HepG2 (cell line): ENCODE results near the gene MYL6. TPM values are rescaled to one million over a fixed set of nuclear protein-coding genes. Genes with fewer than 3 reads are reported as not detected.

Source experiments
- AGO1 ChIP-seq: fragments of 200-400 bp; formaldehyde crosslinking; IDR thresholded peaks from 2 replicates; pipeline ENCODE4 v1.6.1; 2017; ENCODE audit warnings: mild to moderate bottlenecking, low read depth, low read length, moderate library complexity; ENCODE audit not compliant: poor library complexity, severe bottlenecking
- BCL3 ChIP-seq: sonication (generic); formaldehyde crosslinking; IDR thresholded peaks from 2 replicates; pipeline ENCODE4 v1.5.1; 2020; ENCODE audit warnings: mild to moderate bottlenecking, missing genetic modification reagents, moderate library complexity
- BHLHE40 ChIP-seq: IDR thresholded peaks from 2 replicates; pipeline ENCODE4 v1.6.1; 2011; ENCODE audit warnings: low read length, improper control_type of control experiment
- BRD4 ChIP-seq: sonication (generic); formaldehyde crosslinking; IDR thresholded peaks from 2 replicates; pipeline ENCODE4 v1.4.0; 2020; ENCODE audit warnings: missing genetic modification reagents
- ETV6 ChIP-seq: sonication (generic); formaldehyde crosslinking; conservative IDR thresholded peaks from 2 replicates; pipeline ENCODE4 v1.4.0; 2020; ENCODE audit warnings: missing genetic modification reagents
- FOXA1 ChIP-seq, 2 experiments: fragments of 450-650 bp in 1 of 2; sonication (generic) in 1 of 2; formaldehyde crosslinking in 1 of 2; IDR thresholded peaks; 2 replicates each; pipeline versions ENCODE4 v1.4.0 to v1.6.1; 2016 to 2020; ENCODE audit warnings: missing genetic modification reagents in 1 of 2
- HMGA1 ChIP-seq: sonication (generic); formaldehyde crosslinking; conservative IDR thresholded peaks from 2 replicates; pipeline ENCODE4 v1.4.0; 2020; ENCODE audit warnings: missing genetic modification reagents
- MAFG ChIP-seq: sonication (generic); formaldehyde crosslinking; IDR thresholded peaks from 2 replicates; pipeline ENCODE4 v1.5.1; 2020; ENCODE audit warnings: mild to moderate bottlenecking, missing genetic modification reagents
- MED1 ChIP-seq: sonication (generic); formaldehyde crosslinking; IDR thresholded peaks from 2 replicates; pipeline ENCODE4 v1.4.0; 2020; ENCODE audit warnings: missing genetic modification reagents
- PRDM15 ChIP-seq: sonication (generic); formaldehyde crosslinking; IDR thresholded peaks from 2 replicates; pipeline ENCODE4 v1.4.0; 2020; ENCODE audit warnings: missing genetic modification reagents
- PTBP1 ChIP-seq: fragments of 200-400 bp; formaldehyde crosslinking; IDR thresholded peaks from 2 replicates; pipeline ENCODE4 v1.6.1; 2018; ENCODE audit warnings: low read length, low read depth; ENCODE audit not compliant: poor library complexity, severe bottlenecking
- RBFOX2 ChIP-seq: fragments of 200-400 bp; formaldehyde crosslinking; IDR thresholded peaks from 2 replicates; pipeline ENCODE4 v1.6.1; 2017; ENCODE audit warnings: low read depth, mild to moderate bottlenecking, low read length
- SAP130 ChIP-seq: IDR thresholded peaks from 2 replicates; pipeline ENCODE4 v1.6.1; 2016; ENCODE audit warnings: low read depth
- SUZ12 ChIP-seq: fragments of 150-350 bp; IDR thresholded peaks from 2 replicates; pipeline ENCODE4 v1.6.1; 2014; ENCODE audit warnings: low read depth, low read length
- TBX2 ChIP-seq: sonication (generic); formaldehyde crosslinking; IDR thresholded peaks from 2 replicates; pipeline ENCODE4 v1.5.0; 2020; ENCODE audit warnings: missing genetic modification reagents, mild to moderate bottlenecking, borderline replicate concordance
- TIGD3 ChIP-seq: sonication (generic); formaldehyde crosslinking; IDR thresholded peaks from 2 replicates; pipeline ENCODE4 v1.5.1; 2020; ENCODE audit warnings: mild to moderate bottlenecking, missing genetic modification reagents, borderline replicate concordance
- ZBTB10 ChIP-seq: sonication (generic); formaldehyde crosslinking; IDR thresholded peaks from 2 replicates; pipeline ENCODE4 v1.4.0; 2020; ENCODE audit warnings: missing genetic modification reagents, borderline replicate concordance
- ZNF263 ChIP-seq: sonication (generic); formaldehyde crosslinking; IDR thresholded peaks from 2 replicates; pipeline ENCODE4 v1.4.0; 2020; ENCODE audit warnings: missing genetic modification reagents
- ZNF703 ChIP-seq: sonication (generic); formaldehyde crosslinking; IDR thresholded peaks from 2 replicates; pipeline ENCODE4 v1.5.1; 2020; ENCODE audit warnings: missing genetic modification reagents, mild to moderate bottlenecking, moderate library complexity, borderline replicate concordance
- ZSCAN5A ChIP-seq: sonication (generic); formaldehyde crosslinking; IDR thresholded peaks from 2 replicates; pipeline ENCODE4 v1.8.0; 2022; ENCODE audit warnings: mild to moderate bottlenecking, missing genetic modification reagents, borderline replicate concordance
- polyA plus RNA-seq, 8 experiments: library from polyadenylated mRNA; depleted of rRNA in 3 of 8; stranded (reverse) in 7 of 8; unstranded in 1 of 8; fragments of >200 nt; fragmentation: Illumina TruSeq in 4 of 8; extraction: Trizol in 4 of 8; gene quantifications; 2 replicates each; pipeline versions ENCODE4 v1.2.1 to v1.2.3, GENCODE V29; 2011 to 2016; ENCODE audit warnings: low read depth in 4 of 8, missing spikeins in 1 of 8, mixed read lengths in 1 of 8; ENCODE audit not compliant: insufficient read depth in 1 of 8
- total RNA-seq, 5 experiments: library from RNA; depleted of rRNA; stranded (reverse); fragments of >200 nt; fragmentation: Illumina TruSeq; extraction: Trizol; gene quantifications; 2 replicates each; pipeline ENCODE4 v1.2.3, GENCODE V29; 2016; ENCODE audit warnings: low read depth in 1 of 5

Gene MYL6
- total and polyA plus RNA-seq, 2 of the 13 experiments (the other 11 are each of a cell fraction or from before 2014, with no cell fraction given): 1,127 to 1,192 TPM

- TF ChIP-seq ZBTB10 (CRISPR knock-in tag) (no peak), MAFG (CRISPR knock-in tag) (no peak), PTBP1 (no peak), HMGA1 (CRISPR knock-in tag) (no peak), PRDM15 (CRISPR knock-in tag) (peak; percentile 72; the same call in 1 of the 2 replicates), BHLHE40 (no peak), AGO1 (no peak), ZNF263 (no peak), TBX2 (CRISPR knock-in tag) (no peak), BRD4 (CRISPR knock-in tag) (no peak), BCL3 (CRISPR knock-in tag) (no peak), SUZ12 (no peak), FOXA1 (IDR thresholded peaks at IDR 0.05) (no peak), FOXA1 (CRISPR knock-in tag; IDR thresholded peaks at IDR 0.05) (peak; percentile 55; the same call in 1 of the 2 replicates), TIGD3 (CRISPR knock-in tag) (no peak), ZSCAN5A (no peak), ZNF703 (CRISPR knock-in tag) (no peak), MED1 (CRISPR knock-in tag) (0 out of 2 replicates have a peak, but pooled peaks have one; percentile 22), SAP130 (CRISPR knock-in tag) (peak; percentile 43; the same call in 1 of the 2 replicates), RBFOX2 (0 out of 2 replicates have a peak, but pooled peaks have one; percentile 30), ETV6 (CRISPR knock-in tag) (no peak)
Measured at GRCh38 chr12:56122637-56123036, 35.5 kb upstream of the MYL6 start (continued).
